Neural crest cell (in vitro differentiated cells): ENCODE results near the gene SMS. TPM values are rescaled to one million over a fixed set of nuclear protein-coding genes. Genes with fewer than 3 reads are reported as not detected.

ENCODE experiments used
- DNase-seq: peaks from one replicate; pipeline ENCODE4 v3.0.0; 2021; ENCODE audit warnings: low read depth, mixed read lengths, low spot score
- H3K27ac Mint-ChIP-seq: one replicate; pipeline ENCODE4 v1.8.0; 2021; ENCODE audit warnings: mild to moderate bottlenecking, mixed read lengths; ENCODE audit not compliant: unreplicated experiment
- H3K27me3 Mint-ChIP-seq: 2 replicates; pipeline ENCODE4 v1.8.0; 2021; ENCODE audit warnings: low read depth, mild to moderate bottlenecking, mixed read lengths
- H3K36me3 Mint-ChIP-seq: 2 replicates; pipeline ENCODE4 v1.8.0; 2021; ENCODE audit warnings: low read depth, mild to moderate bottlenecking, mixed read lengths
- H3K4me1 Mint-ChIP-seq: 2 replicates; pipeline ENCODE4 v1.8.0; 2021; ENCODE audit warnings: mixed read lengths
- H3K4me3 Mint-ChIP-seq: one replicate; pipeline ENCODE4 v1.8.0; 2021; ENCODE audit warnings: mild to moderate bottlenecking, mixed read lengths
- H3K9me3 Mint-ChIP-seq: 2 replicates; pipeline ENCODE4 v1.8.0; 2021; ENCODE audit warnings: mixed read lengths
- CTCF ChIP-seq: fragments of 200-600 bp; sonication (generic); conservative IDR thresholded peaks from 2 replicates; pipeline ENCODE4 v1.5.0; 2021; ENCODE audit warnings: antibody characterized with exemption, mild to moderate bottlenecking
- long read RNA-seq: library from polyadenylated mRNA; unstranded; transcript quantifications from one replicate; pipeline ENCODE4 v2.0.0, GENCODE V29; 2020
- total RNA-seq: library from RNA; stranded (reverse); gene quantifications from 2 replicates; pipeline ENCODE4 v1.2.1, GENCODE V29; 2021

Gene SMS
- 346 and 354 TPM in 2 replicates for total RNA-seq
- long read RNA-seq, transcript SMS-202 (11 exons, 1,837 nt): major isoform, 1,931 of 2,046 reads
- long read RNA-seq, transcript SMS-201 (9 exons, 1,174 nt): minor isoform, 28 of 2,046 reads
- long read RNA-seq, partial matches to known transcripts: 42 of 2,046 reads
- long read RNA-seq, other reads (novel, unspliced or antisense): 45 of 2,046 reads

DNA sequence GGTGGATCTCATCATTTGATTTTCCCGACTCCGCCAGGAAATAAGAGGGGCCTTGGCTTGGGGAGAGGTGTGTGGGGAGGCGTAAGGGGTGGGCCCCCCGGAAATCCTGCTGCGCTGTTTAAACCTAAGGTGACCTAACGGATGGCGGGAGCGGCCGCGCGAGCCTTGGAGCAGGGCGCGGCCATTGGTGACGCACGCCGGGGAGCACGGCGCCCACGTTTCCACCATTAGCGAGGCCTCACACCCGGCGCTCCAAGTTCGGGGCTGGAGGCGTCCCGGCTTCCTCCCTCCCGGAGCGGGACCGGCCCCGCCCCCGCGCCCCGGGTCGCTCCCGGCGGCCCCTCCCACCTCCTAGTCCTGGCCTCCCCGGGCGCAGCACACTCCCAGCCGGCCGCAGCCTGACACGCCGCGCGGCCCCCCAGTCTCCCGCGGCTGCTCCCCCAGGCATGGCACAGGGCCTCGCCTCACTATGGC, at the start of gene SMS:
TSS of gene SMS (plus strand) at position 354 of the 474 bp plus-strand sequence. CDS start at position 470, 116 bp downstream.
- Mint-ChIP-seq H3K36me3 (peaks cover 11% of the 10 kb centered on the region), H3K9me3 (no peaks in the 10 kb centered on the region), H3K4me1 (peaks cover 46% of the 10 kb centered on the region), H3K27me3 (no peaks in the 10 kb centered on the region), H3K27ac (peak within 1 kb of the TSS; percentile 95), H3K4me3 (peak within 1 kb of the TSS; percentile 95)
- peak; percentile 54 for DNase-seq
- no peak for TF ChIP-seq CTCF

DNA sequence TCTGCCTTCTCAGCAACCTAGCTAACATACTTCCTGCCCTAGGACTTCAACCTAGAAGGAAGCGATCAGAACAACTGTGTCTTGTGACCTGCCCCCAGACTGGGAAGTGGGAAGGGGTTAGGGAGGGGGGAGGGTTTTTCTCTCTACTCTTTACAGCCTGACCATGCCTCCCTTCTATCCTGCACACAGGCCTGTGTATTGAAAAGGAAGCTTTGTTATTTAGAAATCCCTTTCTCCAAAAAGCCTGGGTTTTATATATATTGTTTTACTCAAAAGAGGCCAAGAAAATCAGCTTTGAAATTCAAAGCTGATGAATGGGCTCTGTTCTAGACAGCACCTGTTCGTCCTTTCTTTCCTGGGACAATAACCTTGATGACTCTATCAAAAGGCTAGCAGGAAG, 35.2 kb upstream of the SMS start:
- Mint-ChIP-seq H3K4me1 (peaks cover 48% of the 10 kb centered on the region), H3K27ac (peak overlapping the region; percentile 83), H3K36me3 (no peaks in the 10 kb centered on the region), H3K27me3 (no peaks in the 10 kb centered on the region), H3K4me3 (peak overlapping the region; percentile 55), H3K9me3 (no peaks in the 10 kb centered on the region)
- no peak for TF ChIP-seq CTCF
- DNase-seq: no peak

DNA sequence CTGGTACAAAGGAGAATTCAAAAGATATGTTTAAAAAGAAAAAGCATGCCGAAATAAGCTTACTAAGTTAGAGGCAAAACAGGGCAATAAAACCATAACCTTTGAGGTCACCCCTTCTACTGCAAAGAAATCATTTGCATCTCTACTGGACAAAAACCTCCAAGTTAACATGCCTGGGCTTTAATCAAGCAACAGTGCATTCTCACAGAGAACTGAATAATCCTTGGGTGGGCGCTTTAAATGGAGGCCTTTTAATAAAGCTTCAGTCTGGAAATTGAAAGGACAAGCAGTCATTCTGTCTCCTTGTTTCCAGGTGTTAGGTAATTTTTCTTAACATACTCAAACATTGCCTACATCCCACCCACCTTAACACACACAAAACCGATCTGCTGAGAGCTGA, 34.6 kb upstream of the SMS start:
- Mint-ChIP-seq H3K4me1 (peaks cover 48% of the 10 kb centered on the region), H3K27ac (peak overlapping the region; percentile 33), H3K9me3 (no peaks in the 10 kb centered on the region), H3K36me3 (no peaks in the 10 kb centered on the region), H3K4me3 (peak overlapping the region; percentile 55), H3K27me3 (no peaks in the 10 kb centered on the region)
- no peak for TF ChIP-seq CTCF
- DNase-seq: no peak

DNA sequence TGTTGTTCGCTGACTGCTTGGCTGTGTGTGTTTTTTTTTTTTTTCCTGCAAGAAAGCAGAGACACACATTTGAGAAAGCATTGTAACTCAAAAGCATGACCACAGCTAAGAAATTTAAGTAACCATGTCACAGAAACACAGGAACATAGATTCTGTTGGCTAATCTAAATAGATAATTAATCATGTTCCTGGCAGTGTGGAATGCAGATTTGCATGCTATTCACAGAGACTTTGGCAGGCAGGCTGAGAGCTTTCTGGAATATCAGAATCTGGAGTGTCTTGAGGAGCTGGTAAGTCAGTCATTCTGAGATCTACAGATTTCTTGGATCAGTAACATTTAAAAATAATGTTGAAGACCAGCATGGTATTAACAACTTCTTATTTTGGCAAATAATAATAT, 33.2 kb upstream of the SMS start:
- Mint-ChIP-seq H3K9me3 (no peaks in the 10 kb centered on the region), H3K4me3 (no peak overlapping the region), H3K27me3 (no peaks in the 10 kb centered on the region), H3K27ac (peak overlapping the region; percentile 64), H3K4me1 (peaks cover 48% of the 10 kb centered on the region), H3K36me3 (no peaks in the 10 kb centered on the region)
- TF ChIP-seq CTCF: no peak
- DNase-seq: no peak

- no peak for TF ChIP-seq CTCF
- Mint-ChIP-seq H3K9me3 (no peaks in the 10 kb centered on the region), H3K27ac (no peak overlapping the region), H3K4me3 (no peak overlapping the region), H3K27me3 (no peaks in the 10 kb centered on the region), H3K4me1 (peaks cover 26% of the 10 kb centered on the region), H3K36me3 (peaks cover 3% of the 10 kb centered on the region)
- no peak for DNase-seq
Measured at GRCh38 chrX:21911481-21911880, 29.0 kb upstream of the SMS start.
